GM21360 (cell line): ENCODE data around the gene DGCR2.

Source experiments
- ATAC-seq: cut with Tn5 transposase; IDR thresholded peaks from one replicate; pipeline ENCODE4 v1.9.1; 2021; ENCODE audit warnings: mild to moderate bottlenecking, moderate library complexity; ENCODE audit not compliant: unreplicated experiment

DGCR2 gene

GRCh38 chr22:19146215-19146968, 24.2 kb upstream of the DGCR2 start:
- ATAC-seq = no peak

GRCh38 chr22:19143967-19144400, 21.8 kb upstream of the DGCR2 start:
- ATAC-seq = no peak

- ATAC-seq = no peak
Measured at GRCh38 chr22:19143212-19143611, 21.0 kb upstream of the DGCR2 start.

GRCh38 chr22:19142394-19142793, 20.2 kb upstream of the DGCR2 start:
- ATAC-seq = no peak

GRCh38 chr22:19139974-19140373, 17.8 kb upstream of the DGCR2 start:
- no peak for ATAC-seq

- no peak for ATAC-seq
Measured at GRCh38 chr22:19139001-19139356, 16.8 kb upstream of the DGCR2 start.

GRCh38 chr22:19138217-19139000, 16.2 kb upstream of the DGCR2 start:
- ATAC-seq = no peak

- no peak for ATAC-seq
Measured at GRCh38 chr22:19137384-19138216, 15.4 kb upstream of the DGCR2 start.

- ATAC-seq = no peak
Measured at GRCh38 chr22:19136915-19137314, 14.7 kb upstream of the DGCR2 start.

GRCh38 chr22:19134874-19135273, 12.7 kb upstream of the DGCR2 start:
- ATAC-seq = no peak

- ATAC-seq = no peak
Measured at GRCh38 chr22:19134176-19134831, 12.1 kb upstream of the DGCR2 start.

GRCh38 chr22:19133561-19133960, 11.3 kb upstream of the DGCR2 start:
- ATAC-seq = no peak

GRCh38 chr22:19132693-19133400, 10.6 kb upstream of the DGCR2 start:
- ATAC-seq = no peak

- no peak for ATAC-seq
Measured at GRCh38 chr22:19132153-19132552, 9.9 kb upstream of the DGCR2 start.

- ATAC-seq = no peak
Measured at GRCh38 chr22:19131685-19132015, 9.4 kb upstream of the DGCR2 start.

GRCh38 chr22:19130959-19131684, 8.9 kb upstream of the DGCR2 start, which contains the start of gene TSSK2:
TSSK2 (plus strand) TSS chr22:19131308; CDS start chr22:19131400, 92 bp downstream.
- ATAC-seq = no peak

GRCh38 chr22:19129871-19130270, 7.7 kb upstream of the DGCR2 start:
- ATAC-seq = no peak

- ATAC-seq = no peak
Measured at GRCh38 chr22:19128946-19129727, 6.9 kb upstream of the DGCR2 start.

GRCh38 chr22:19128009-19128401, 5.8 kb upstream of the DGCR2 start:
- ATAC-seq = no peak
